NB4 (cell line): ENCODE measurements around the gene STK35.
A peak's percentile ranks its signal among the peaks of the same experiment; 100 is the strongest.

ENCODE experiments used
- DNase-seq: peaks from one replicate; pipeline ENCODE4 v3.0.0; 2010; ENCODE audit warnings: low read depth
- H3K4me3 ChIP-seq: one replicate; pipeline ENCODE4 v1.5.1; 2011; ENCODE audit warnings: mild to moderate bottlenecking, low read depth, low read length, moderate library complexity
- MYC ChIP-seq: IDR thresholded peaks from 2 replicates; pipeline ENCODE4 v1.6.1; 2011; ENCODE audit warnings: low read depth, low read length
- POLR2A ChIP-seq: IDR thresholded peaks from 2 replicates; pipeline ENCODE4 v1.6.1; 2011; ENCODE audit warnings: mild to moderate bottlenecking; ENCODE audit not compliant: insufficient read length; ENCODE audit errors: extremely low read depth
- TF ChIP-seq, protein P1 (sequence below): IDR thresholded peaks from 2 replicates; pipeline ENCODE4 v1.6.1; 2011; ENCODE audit warnings: low read depth, low read length
- TF ChIP-seq, protein P2 (sequence below): IDR thresholded peaks from one replicate; pipeline ENCODE4 v1.5.1; 2012; ENCODE audit warnings: low read depth, low read length

Gene STK35

DNA sequence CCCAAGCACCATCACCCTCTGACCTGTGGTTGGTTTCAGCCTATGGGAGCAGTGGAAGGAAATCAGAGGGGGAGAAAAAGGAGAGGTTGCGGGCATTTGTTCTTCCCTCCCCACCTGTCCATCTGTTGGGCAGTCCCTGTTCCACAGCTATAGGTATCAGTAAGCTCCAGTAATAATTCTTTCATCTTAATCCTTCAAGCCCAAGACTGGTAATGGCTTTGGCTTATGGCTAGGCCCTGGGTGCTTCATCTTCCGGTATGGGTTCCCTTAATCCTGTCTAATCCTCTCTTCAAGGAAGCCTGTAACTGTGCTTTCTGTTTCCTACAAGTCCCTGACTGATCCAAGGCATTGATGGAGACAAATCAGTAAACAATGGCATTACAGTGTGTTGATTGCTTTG lies 42.2 kb upstream of the STK35 start:
- TF ChIP-seq POLR2A: no peak
- TF ChIP-seq, protein P1, sequence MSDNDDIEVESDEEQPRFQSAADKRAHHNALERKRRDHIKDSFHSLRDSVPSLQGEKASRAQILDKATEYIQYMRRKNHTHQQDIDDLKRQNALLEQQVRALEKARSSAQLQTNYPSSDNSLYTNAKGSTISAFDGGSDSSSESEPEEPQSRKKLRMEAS: no peak
- TF ChIP-seq, protein P2, sequence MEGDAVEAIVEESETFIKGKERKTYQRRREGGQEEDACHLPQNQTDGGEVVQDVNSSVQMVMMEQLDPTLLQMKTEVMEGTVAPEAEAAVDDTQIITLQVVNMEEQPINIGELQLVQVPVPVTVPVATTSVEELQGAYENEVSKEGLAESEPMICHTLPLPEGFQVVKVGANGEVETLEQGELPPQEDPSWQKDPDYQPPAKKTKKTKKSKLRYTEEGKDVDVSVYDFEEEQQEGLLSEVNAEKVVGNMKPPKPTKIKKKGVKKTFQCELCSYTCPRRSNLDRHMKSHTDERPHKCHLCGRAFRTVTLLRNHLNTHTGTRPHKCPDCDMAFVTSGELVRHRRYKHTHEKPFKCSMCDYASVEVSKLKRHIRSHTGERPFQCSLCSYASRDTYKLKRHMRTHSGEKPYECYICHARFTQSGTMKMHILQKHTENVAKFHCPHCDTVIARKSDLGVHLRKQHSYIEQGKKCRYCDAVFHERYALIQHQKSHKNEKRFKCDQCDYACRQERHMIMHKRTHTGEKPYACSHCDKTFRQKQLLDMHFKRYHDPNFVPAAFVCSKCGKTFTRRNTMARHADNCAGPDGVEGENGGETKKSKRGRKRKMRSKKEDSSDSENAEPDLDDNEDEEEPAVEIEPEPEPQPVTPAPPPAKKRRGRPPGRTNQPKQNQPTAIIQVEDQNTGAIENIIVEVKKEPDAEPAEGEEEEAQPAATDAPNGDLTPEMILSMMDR: no peak
- TF ChIP-seq MYC: no peak
- no peak overlapping the region for H3K4me3 ChIP-seq
- DNase-seq: no peak

DNA sequence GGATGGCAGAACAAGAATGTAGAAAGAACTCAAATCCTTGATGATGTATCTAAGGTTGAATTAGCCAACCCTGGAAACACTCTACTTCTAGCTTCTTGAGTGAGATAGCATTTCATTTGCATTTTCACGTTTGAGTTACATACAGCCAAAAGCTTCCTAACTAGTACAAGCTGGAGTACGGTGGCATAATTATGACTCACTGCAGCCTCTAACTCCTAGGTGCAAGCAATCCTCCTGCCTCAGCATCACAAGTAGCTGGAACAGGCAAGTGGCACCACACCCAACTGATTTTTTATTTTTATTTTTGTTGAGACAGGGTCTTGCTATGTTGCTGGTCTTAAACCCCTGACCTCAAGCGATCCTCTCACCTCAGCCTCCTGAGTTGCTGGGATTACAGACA lies 36.5 kb upstream of the STK35 start:
- H3K4me3 ChIP-seq: no peak overlapping the region
- no peak for TF ChIP-seq MYC
- TF ChIP-seq POLR2A: no peak
- TF ChIP-seq, protein P1: no peak
- TF ChIP-seq, protein P2: no peak
- no peak for DNase-seq

DNA sequence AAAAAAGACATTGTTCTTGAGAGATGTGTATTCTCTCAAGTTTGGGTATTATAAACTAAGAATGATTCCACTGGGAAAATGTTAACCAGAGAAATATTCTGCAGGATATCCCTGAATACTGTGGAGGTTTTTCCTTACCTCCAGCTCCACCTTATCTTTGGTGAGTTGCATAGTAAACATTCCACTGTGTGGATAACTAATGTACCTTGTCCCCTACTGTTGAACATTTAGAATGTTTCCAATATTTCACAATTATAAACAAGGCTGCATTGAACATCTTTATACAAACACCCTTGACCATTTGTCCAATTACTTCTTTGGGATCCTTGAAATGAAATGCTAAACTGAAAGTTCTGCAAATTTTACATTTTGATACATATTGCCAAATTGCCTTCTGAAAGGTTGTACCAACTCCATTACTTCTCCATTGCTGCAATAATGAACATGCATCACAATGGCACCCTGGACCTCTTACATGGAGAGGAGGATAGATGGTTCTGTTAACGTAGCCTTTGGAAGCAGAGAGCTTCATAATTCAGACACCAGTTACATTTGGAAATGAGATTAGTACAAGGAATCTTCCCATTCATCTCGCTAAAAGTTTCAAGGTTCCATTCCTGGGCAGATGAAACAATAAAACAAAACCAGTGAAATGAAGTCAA lies 35.0 kb upstream of the STK35 start:
- H3K4me3 ChIP-seq: no peak overlapping the region
- DNase-seq: no peak
- TF ChIP-seq, protein P1: no peak
- TF ChIP-seq MYC (no peak), POLR2A (no peak)
- TF ChIP-seq, protein P2: no peak

DNA sequence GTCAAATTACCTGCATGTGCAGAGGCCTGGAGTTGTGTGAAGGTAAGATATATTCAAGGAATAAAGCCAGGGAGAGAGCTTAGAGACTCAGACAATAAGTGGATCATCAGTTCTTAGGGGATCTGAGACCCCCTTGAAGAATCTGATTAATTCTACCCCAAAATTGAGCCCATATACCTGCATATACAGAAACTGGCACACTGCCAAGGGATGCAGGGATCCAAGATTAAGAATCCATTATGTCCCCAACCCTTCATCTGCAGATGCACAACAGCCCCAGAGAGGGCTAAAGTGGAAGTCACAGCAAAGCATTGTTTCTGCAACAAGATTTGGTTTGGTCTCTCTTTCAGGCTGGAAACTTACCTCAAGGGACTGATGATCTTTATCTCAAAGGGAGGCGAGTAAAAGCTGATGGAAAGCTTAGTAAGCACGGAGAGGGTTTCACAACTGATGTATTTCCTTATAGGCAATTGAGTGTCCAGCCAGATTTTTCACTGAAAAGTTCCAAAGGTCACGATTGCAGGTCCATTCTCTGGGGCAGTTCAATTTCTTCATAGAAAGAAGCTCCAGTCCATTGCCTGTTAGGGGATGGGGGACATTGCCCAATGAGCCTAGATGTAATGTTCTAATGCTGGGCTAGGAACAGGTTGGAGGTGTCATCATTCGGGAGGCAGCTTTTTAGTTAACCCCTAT lies 20.9 kb upstream of the STK35 start:
- TF ChIP-seq MYC (no peak), POLR2A (no peak)
- TF ChIP-seq, protein P2: no peak
- peak; percentile 31 for DNase-seq
- no peak overlapping the region for H3K4me3 ChIP-seq

GRCh38 chr20:2084703-2085102 lies 16.9 kb upstream of the STK35 start:
- peak; percentile 72 for TF ChIP-seq MYC
- TF ChIP-seq, protein P2: no peak
- TF ChIP-seq POLR2A: no peak
- TF ChIP-seq, protein P1: peak; percentile 82
- no peak overlapping the region for H3K4me3 ChIP-seq
- peak; percentile 83 for DNase-seq
